CD4-positive, alpha-beta T cell (primary cell): ENCODE measurements around the gene FFAR1. TPM values are rescaled to one million over a fixed set of nuclear protein-coding genes. Genes with fewer than 3 reads are reported as not detected.

Source experiments
- ATAC-seq: fragments of 200-7000 bp; cut with Tn5 transposase; one replicate; pipeline ENCODE4 v1.10.0; 2022; ENCODE audit warnings: mild to moderate bottlenecking; ENCODE audit not compliant: poor library complexity
- CTCF ChIA-PET: fragments of 350-600 bp; sonication (Branson Sonifier 250); formaldehyde crosslinking; loops from one replicate; lab custom pipeline; 2021; ENCODE audit warnings: antibody characterized with exemption, inconsistent platforms; lab: Charles Lee
- POLR2A ChIA-PET: fragments of 350-600 bp; sonication (Branson Sonifier 250); formaldehyde crosslinking; loops from one replicate; lab custom pipeline; 2021; ENCODE audit warnings: antibody characterized with exemption, inconsistent platforms; lab: Charles Lee
- DNase-seq, 14 experiments: peaks; one replicate each; pipeline ENCODE4 v3.0.0-alpha.2; 2013 to 2020; ENCODE audit warnings: mixed read lengths in 2 of 14
- H3K27ac ChIP-seq, 2 donors: one replicate each; pipeline versions ENCODE4 v1.5.1 to v1.7.0; 2013; ENCODE audit warnings: low read length in 2 of 2, low read depth in 1 of 2, mild to moderate bottlenecking in 1 of 2
- H3K27me3 ChIP-seq, 2 experiments: 1 replicate in 1 of 2; 2 replicates in 1 of 2; pipeline versions ENCODE4 v1.6.1 to v1.7.0; 2013; ENCODE audit warnings: low read length in 2 of 2, control low read depth in 1 of 2, mild to moderate bottlenecking in 1 of 2, moderate library complexity in 1 of 2; ENCODE audit not compliant: insufficient read depth in 2 of 2, control insufficient read depth in 1 of 2
- H3K36me3 ChIP-seq: one replicate; pipeline ENCODE4 v1.6.1; 2013; ENCODE audit warnings: low read length, control low read depth; ENCODE audit not compliant: insufficient read depth
- H3K4me1 ChIP-seq: one replicate; pipeline ENCODE4 v1.6.1; 2013; ENCODE audit warnings: low read length, control low read depth; ENCODE audit not compliant: insufficient read depth
- H3K4me3 ChIP-seq: one replicate; pipeline ENCODE4 v1.5.1; 2013; ENCODE audit warnings: mild to moderate bottlenecking, low read length, moderate library complexity
- H3K9me3 ChIP-seq, 2 experiments: 1 replicate in 1 of 2; 2 replicates in 1 of 2; pipeline versions ENCODE4 v1.6.1 to v1.7.0; 2013; ENCODE audit warnings: low read length in 2 of 2, mild to moderate bottlenecking in 2 of 2, control low read depth in 1 of 2, moderate library complexity in 1 of 2; ENCODE audit not compliant: control insufficient read depth in 1 of 2, insufficient read depth in 1 of 2
- H3K27ac Mint-ChIP-seq: one replicate; pipeline ENCODE4 v1.8.0; 2020; ENCODE audit warnings: mixed read lengths
- H3K27me3 Mint-ChIP-seq: one replicate; pipeline ENCODE4 v1.8.0; 2021; ENCODE audit warnings: mixed read lengths
- H3K36me3 Mint-ChIP-seq: one replicate; pipeline ENCODE4 v1.8.0; 2021; ENCODE audit warnings: low read depth, mixed read lengths
- H3K4me1 Mint-ChIP-seq: one replicate; pipeline ENCODE4 v1.8.0; 2021; ENCODE audit warnings: low read depth, mixed read lengths
- H3K4me3 Mint-ChIP-seq: one replicate; pipeline ENCODE4 v1.8.0; 2020; ENCODE audit warnings: mild to moderate bottlenecking, mixed read lengths
- H3K9me3 Mint-ChIP-seq: one replicate; pipeline ENCODE4 v1.8.0; 2020; ENCODE audit warnings: mixed read lengths
- CTCF ChIP-seq: fragments of 200-600 bp; IDR thresholded peaks from one replicate; pipeline ENCODE4 v1.8.0; 2022; ENCODE audit warnings: antibody characterized with exemption, mild to moderate bottlenecking
- intact Hi-C, 2 experiments: fragments of 100-400 bp; cut with DNase I in 1 of 2; cut with micrococcal nuclease in 1 of 2; formaldehyde crosslinking; loops; one replicate each; pipeline versions ENCODE4 v1.15.1 to v1.9.0; 2023 to 2025; cut with DNase I, micrococcal nuclease
- total RNA-seq, 174 experiments: library from RNA in 2 of 174; stranded (reverse) in 2 of 174; gene quantifications; one replicate each; pipeline ENCODE4 v1.2.3 and lab custom pipeline; 2021 to 2026

Gene FFAR1
- total RNA-seq, 2 experiments from 2014 or later: not detected

- CTCF ChIA-PET: no interaction called here
Observed at GRCh38 chr19:35308910-35309309, 38.8 kb upstream of the FFAR1 start.

GRCh38 chr19:35309481-35310279, 38.0 kb upstream of the FFAR1 start:
- ChIA-PET CTCF (no interaction called here), POLR2A (no interaction called here)

More at GRCh38 chr19:35308910-35309309, 38.8 kb upstream of the FFAR1 start:
- Histone ChIP-seq H3K27ac (no peak overlapping the region), H3K4me1 (no peaks in the 10 kb centered on the region), H3K4me3 (no peak overlapping the region), H3K9me3 (no peaks in the 10 kb centered on the region), H3K27me3 (no peaks in the 10 kb centered on the region), H3K36me3 (no peaks in the 10 kb centered on the region)
- intact Hi-C loops: no loop called here
- H3K4me3 Mint-ChIP-seq: no peak overlapping the region
- no peaks in the 10 kb centered on the region for H3K4me1 Mint-ChIP-seq
- DNase-seq (no peak), ATAC-seq (no peak)
- H3K36me3 Mint-ChIP-seq: no peaks in the 10 kb centered on the region
- no peak for TF ChIP-seq CTCF
- H3K27me3 Mint-ChIP-seq: no peaks in the 10 kb centered on the region
- POLR2A ChIA-PET: no interaction called here
- no peak overlapping the region for H3K27ac Mint-ChIP-seq
- H3K9me3 Mint-ChIP-seq: no peaks in the 10 kb centered on the region

GRCh38 chr19:35310331-35310730, 37.4 kb upstream of the FFAR1 start:
- no peaks in the 10 kb centered on the region for H3K4me1 Mint-ChIP-seq
- H3K27ac Mint-ChIP-seq: no peak overlapping the region
- no peaks in the 10 kb centered on the region for H3K36me3 Mint-ChIP-seq

More at GRCh38 chr19:35309481-35310279, 38.0 kb upstream of the FFAR1 start:
- DNase-seq (no peak), ATAC-seq (no peak)
- intact Hi-C loops: no loop called here
- no peaks in the 10 kb centered on the region for H3K9me3 Mint-ChIP-seq
- no peak overlapping the region for H3K27ac Mint-ChIP-seq
- Histone ChIP-seq H3K36me3 (no peaks in the 10 kb centered on the region), H3K27ac (no peak overlapping the region), H3K27me3 (no peaks in the 10 kb centered on the region), H3K4me1 (no peaks in the 10 kb centered on the region), H3K9me3 (no peaks in the 10 kb centered on the region), H3K4me3 (no peak overlapping the region)
- no peak overlapping the region for H3K4me3 Mint-ChIP-seq
- no peaks in the 10 kb centered on the region for H3K36me3 Mint-ChIP-seq
- no peaks in the 10 kb centered on the region for H3K27me3 Mint-ChIP-seq
- H3K4me1 Mint-ChIP-seq: no peaks in the 10 kb centered on the region
- no peak for TF ChIP-seq CTCF

More at GRCh38 chr19:35310331-35310730, 37.4 kb upstream of the FFAR1 start:
- Histone ChIP-seq H3K4me1 (no peaks in the 10 kb centered on the region), H3K4me3 (no peak overlapping the region), H3K9me3 (no peaks in the 10 kb centered on the region), H3K36me3 (no peaks in the 10 kb centered on the region), H3K27ac (no peak overlapping the region), H3K27me3 (no peaks in the 10 kb centered on the region)
- ATAC-seq (peak; percentile 41), DNase-seq (no peak)
- Mint-ChIP-seq H3K9me3 (no peaks in the 10 kb centered on the region), H3K27me3 (no peaks in the 10 kb centered on the region), H3K4me3 (no peak overlapping the region)
- ChIA-PET CTCF (no interaction called here), POLR2A (no interaction called here)
- intact Hi-C loops: no loop called here
- no peak for TF ChIP-seq CTCF
